GDM1 (cell line): ENCODE measurements around the gene DBNDD1.
"Not testable (repeated sequence)": the region's sequence is repeated elsewhere in the genome, so short reads cannot be mapped to it uniquely, and the experiment has no call there.

Source experiments
- DNase-seq: peaks from one replicate; lab custom pipeline; 2025; lab: John Stamatoyannopoulos, UW

The DBNDD1 gene

GRCh38 chr16:89988951-89989350, 30.3 kb downstream of the DBNDD1 start:
- DNase-seq = no peak

GRCh38 chr16:89987169-89987568, 32.1 kb downstream of the DBNDD1 start:
- DNase-seq = no peak

- DNase-seq = no peak
Measured at GRCh38 chr16:89986600-89986999, 32.7 kb downstream of the DBNDD1 start.

- DNase-seq = no peak
Measured at GRCh38 chr16:89985219-89985618, 34.0 kb downstream of the DBNDD1 start.

- no peak for DNase-seq
Measured at GRCh38 chr16:89984216-89984615, 35.0 kb downstream of the DBNDD1 start.

GRCh38 chr16:89983536-89983935, 35.7 kb downstream of the DBNDD1 start:
- DNase-seq = no peak

- DNase-seq = no peak
Measured at GRCh38 chr16:89982318-89982717, 36.9 kb downstream of the DBNDD1 start.

GRCh38 chr16:89981414-89981813, 37.8 kb downstream of the DBNDD1 start:
- no peak for DNase-seq

- no peak for DNase-seq
Measured at GRCh38 chr16:89974870-89975269, 44.4 kb downstream of the DBNDD1 start.

- DNase-seq = no peak
Measured at GRCh38 chr16:89973654-89974335, 45.5 kb downstream of the DBNDD1 start.

GRCh38 chr16:89973235-89973634, 46.0 kb downstream of the DBNDD1 start:
- DNase-seq = no peak

- DNase-seq = peak; percentile 86
Measured at GRCh38 chr16:89972244-89973234, 46.7 kb downstream of the DBNDD1 start.

GRCh38 chr16:89971495-89972243, 47.6 kb downstream of the DBNDD1 start:
- DNase-seq = no peak

- peak; percentile 85 for DNase-seq
Measured at GRCh38 chr16:89969741-89970410, 49.4 kb downstream of the DBNDD1 start.

GRCh38 chr16:89968074-89968473, 51.2 kb downstream of the DBNDD1 start:
- not testable (repeated sequence) for DNase-seq

- DNase-seq = not testable (repeated sequence)
Measured at GRCh38 chr16:89967436-89967835, 51.8 kb downstream of the DBNDD1 start.

- no peak for DNase-seq
Measured at GRCh38 chr16:89966756-89967155, 52.5 kb downstream of the DBNDD1 start.

- DNase-seq = no peak
Measured at GRCh38 chr16:89965447-89966225, 53.6 kb downstream of the DBNDD1 start.

- DNase-seq = no peak
Measured at GRCh38 chr16:89964201-89964600, 55.1 kb downstream of the DBNDD1 start.

- no peak for DNase-seq
Measured at GRCh38 chr16:89962754-89963498, 56.3 kb downstream of the DBNDD1 start.
